Hypothalamus (tissue), 51 donors: ENCODE results near the gene IQGAP3.
A peak's percentile ranks its signal among the peaks of the same experiment; 100 is the strongest.
"Not testable (repeated sequence)": the region's sequence is repeated elsewhere in the genome, so short reads cannot be mapped to it uniquely, and the experiment has no call there.

ENCODE experiments used
- DNase-seq, 51 donors: peaks; one replicate each; lab custom pipeline; 2025; lab: John Stamatoyannopoulos, UW

Gene IQGAP3

GRCh38 chr1:156571919-156572662, at the start of gene IQGAP3:
Gene IQGAP3 (minus strand): TSS chr1:156572565. CDS start chr1:156572529, 36 bp downstream.
- peak in 46 of 51 donors; percentile 15 to 82 (median 55) for DNase-seq

GRCh38 chr1:156619582-156619955, 47.2 kb upstream of the IQGAP3 start:
- DNase-seq: peak in 1 of 51 donors; percentile 64

- DNase-seq: peak in 27 of 51 donors; percentile 20 to 85 (median 54)
Observed at GRCh38 chr1:156618853-156619581, 46.7 kb upstream of the IQGAP3 start, which contains the start of gene HAPLN2. Gene HAPLN2 (plus strand): TSS chr1:156619415. CDS start chr1:156623491, 4,076 bp downstream.

- DNase-seq: peak in 34 of 51 donors; percentile 14 to 89 (median 62)
Observed at GRCh38 chr1:156616463-156616862, 44.1 kb upstream of the IQGAP3 start.

- DNase-seq: peak in 4 of 51 donors; percentile 22 to 72 (median 25)
Observed at GRCh38 chr1:156615946-156616345, 43.6 kb upstream of the IQGAP3 start.

GRCh38 chr1:156612666-156613065, 40.3 kb upstream of the IQGAP3 start:
- no peak for DNase-seq

- DNase-seq: not testable (repeated sequence)
Observed at GRCh38 chr1:156610072-156610471, 37.7 kb upstream of the IQGAP3 start.

- DNase-seq: peak in 2 of 51 donors; percentile 7 to 12
Observed at GRCh38 chr1:156608981-156609380, 36.6 kb upstream of the IQGAP3 start.

- DNase-seq: peak in 30 of 51 donors; percentile 9 to 79 (median 44)
Observed at GRCh38 chr1:156608036-156608674, 35.8 kb upstream of the IQGAP3 start.

GRCh38 chr1:156607344-156607743, 35.0 kb upstream of the IQGAP3 start:
- DNase-seq: not testable (repeated sequence)

GRCh38 chr1:156602557-156602993, 30.2 kb upstream of the IQGAP3 start:
- DNase-seq: peak in 1 of 51 donors; percentile 11

GRCh38 chr1:156601892-156602291, 29.5 kb upstream of the IQGAP3 start:
- no peak for DNase-seq

GRCh38 chr1:156601122-156601830, 28.9 kb upstream of the IQGAP3 start, which contains the start of gene GPATCH4:
Gene GPATCH4 (minus strand): TSS chr1:156601479.
- DNase-seq: peak in 49 of 51 donors; percentile 31 to 93 (median 69)

GRCh38 chr1:156600733-156601121, 28.4 kb upstream of the IQGAP3 start:
- DNase-seq: no peak

GRCh38 chr1:156599811-156600210, 27.4 kb upstream of the IQGAP3 start:
- DNase-seq: no peak

GRCh38 chr1:156598731-156599432, 26.5 kb upstream of the IQGAP3 start:
- no peak for DNase-seq

- no peak for DNase-seq
Observed at GRCh38 chr1:156598125-156598524, 25.8 kb upstream of the IQGAP3 start.

- no peak for DNase-seq
Observed at GRCh38 chr1:156596426-156596825, 24.1 kb upstream of the IQGAP3 start.

GRCh38 chr1:156595016-156595415, 22.7 kb upstream of the IQGAP3 start:
- DNase-seq: no peak

GRCh38 chr1:156594190-156594589, 21.8 kb upstream of the IQGAP3 start:
- peak in 1 of 51 donors; percentile 22 for DNase-seq
